Measurements from ENCODE around the gene PIEZO2. TPM values are rescaled to one million over a fixed set of nuclear protein-coding genes. Genes with fewer than 3 reads are reported as not detected.

Gene PIEZO2
- polyA plus RNA-seq, 1 experiment, result 4.6 TPM

GRCh38 chr18:11071300-11071699, 78.1 kb downstream of the PIEZO2 start:
- ChIA-PET POLR2A (no interaction called here), CTCF (no interaction called here)
- Histone ChIP-seq H3K4me3 (ENCODE audit: low read depth, low read length) (no peak overlapping the region), H3K36me3 (ENCODE audit: control insufficient read depth, insufficient read depth, low read length) (no peaks in the 10 kb centered on the region), H3K27me3 (ENCODE audit: control insufficient read depth, insufficient read depth, low read length) (no peaks in the 10 kb centered on the region)
- no peak for TF ChIP-seq CTCF (IDR thresholded peaks at IDR 0.05; ENCODE audit: insufficient read depth, low read depth, low read length)
- DNase-seq (ENCODE audit: low read depth), result no peak

- ChIA-PET POLR2A (no interaction called here), CTCF (no interaction called here)
- no peak for DNase-seq (ENCODE audit: low read depth)
- no peak for TF ChIP-seq CTCF (IDR thresholded peaks at IDR 0.05; ENCODE audit: insufficient read depth, low read depth, low read length)
- Histone ChIP-seq H3K27me3 (ENCODE audit: control insufficient read depth, insufficient read depth, low read length) (no peaks in the 10 kb centered on the region), H3K4me3 (ENCODE audit: low read depth, low read length) (no peak overlapping the region), H3K36me3 (ENCODE audit: control insufficient read depth, insufficient read depth, low read length) (no peaks in the 10 kb centered on the region)
Observed at GRCh38 chr18:11070593-11070992, 78.8 kb downstream of the PIEZO2 start.

- ChIA-PET POLR2A (no interaction called here), CTCF (interaction anchor here (1.0 kb wide), 1 partner anchor 25 kb away, joined by 3 read pairs; no protein-coding TSS in a partner anchor)
- Histone ChIP-seq H3K36me3 (ENCODE audit: control insufficient read depth, insufficient read depth, low read length) (no peaks in the 10 kb centered on the region), H3K27me3 (ENCODE audit: control insufficient read depth, insufficient read depth, low read length) (no peaks in the 10 kb centered on the region), H3K4me3 (ENCODE audit: low read depth, low read length) (no peak overlapping the region)
- DNase-seq (ENCODE audit: low read depth), result no peak
- no peak for TF ChIP-seq CTCF (IDR thresholded peaks at IDR 0.05; ENCODE audit: insufficient read depth, low read depth, low read length)
Observed at GRCh38 chr18:11066038-11066437, 83.3 kb downstream of the PIEZO2 start.

- TF ChIP-seq CTCF (IDR thresholded peaks at IDR 0.05; ENCODE audit: insufficient read depth, low read depth, low read length), result no peak
- ChIA-PET CTCF (no interaction called here), POLR2A (no interaction called here)
- DNase-seq (ENCODE audit: low read depth), result no peak
- H3K4me3 ChIP-seq (ENCODE audit: low read depth, low read length), result no peak overlapping the region
- H3K36me3 ChIP-seq (ENCODE audit: control insufficient read depth, insufficient read depth, low read length), result no peaks in the 10 kb centered on the region
- H3K27me3 ChIP-seq (ENCODE audit: control insufficient read depth, insufficient read depth, low read length), result no peaks in the 10 kb centered on the region
Observed at GRCh38 chr18:11064727-11065460, 84.5 kb downstream of the PIEZO2 start.

GRCh38 chr18:11064106-11064505, 85.3 kb downstream of the PIEZO2 start:
- Histone ChIP-seq H3K36me3 (ENCODE audit: control insufficient read depth, insufficient read depth, low read length) (no peaks in the 10 kb centered on the region), H3K27me3 (ENCODE audit: control insufficient read depth, insufficient read depth, low read length) (no peaks in the 10 kb centered on the region), H3K4me3 (ENCODE audit: low read depth, low read length) (no peak overlapping the region)
- no peak for TF ChIP-seq CTCF (IDR thresholded peaks at IDR 0.05; ENCODE audit: insufficient read depth, low read depth, low read length)
- ChIA-PET POLR2A (no interaction called here), CTCF (no interaction called here)
- DNase-seq (ENCODE audit: low read depth), result no peak

Data from BJ (cell line).